IPS-15b (cell line): ENCODE data around the gene FLT3.

Experiments
- H3K27me3 ChIP-seq: one replicate; pipeline ENCODE4 v1.6.1; 2013; ENCODE audit warnings: low read length; ENCODE audit not compliant: control insufficient read depth, insufficient read depth
- H3K36me3 ChIP-seq: one replicate; pipeline ENCODE4 v1.6.1; 2013; ENCODE audit warnings: low read length; ENCODE audit not compliant: control insufficient read depth, insufficient read depth
- H3K4me1 ChIP-seq: one replicate; pipeline ENCODE4 v1.6.1; 2013; ENCODE audit warnings: mild to moderate bottlenecking, low read length; ENCODE audit not compliant: control insufficient read depth, insufficient read depth
- H3K4me3 ChIP-seq: one replicate; pipeline ENCODE4 v1.5.1; 2013; ENCODE audit warnings: low read depth, low read length
- H3K9ac ChIP-seq: one replicate; pipeline ENCODE4 v1.6.1; 2013; ENCODE audit warnings: low read depth, mild to moderate bottlenecking, low read length
- H3K9me3 ChIP-seq: one replicate; pipeline ENCODE4 v1.6.1; 2013; ENCODE audit warnings: mild to moderate bottlenecking, low read length; ENCODE audit not compliant: control insufficient read depth, insufficient read depth

The FLT3 gene

GRCh38 chr13:27973961-27974662 lies 126.3 kb downstream of the FLT3 start:
- H3K27me3 ChIP-seq = peaks cover 100% of the 10 kb centered on the region
- H3K36me3 ChIP-seq = no peaks in the 10 kb centered on the region
- no peak overlapping the region for H3K9ac ChIP-seq
- no peaks in the 10 kb centered on the region for H3K9me3 ChIP-seq
- peaks cover 12% of the 10 kb centered on the region for H3K4me1 ChIP-seq
- no peak overlapping the region for H3K4me3 ChIP-seq

GRCh38 chr13:27973291-27973690 lies 127.1 kb downstream of the FLT3 start:
- H3K27me3 ChIP-seq = peaks cover 100% of the 10 kb centered on the region
- no peaks in the 10 kb centered on the region for H3K36me3 ChIP-seq
- no peaks in the 10 kb centered on the region for H3K9me3 ChIP-seq
- peak overlapping the region; percentile 18 for H3K4me3 ChIP-seq
- H3K9ac ChIP-seq = no peak overlapping the region
- H3K4me1 ChIP-seq = peaks cover 12% of the 10 kb centered on the region

- H3K9me3 ChIP-seq = no peaks in the 10 kb centered on the region
- peak overlapping the region; percentile 8 for H3K4me3 ChIP-seq
- no peak overlapping the region for H3K9ac ChIP-seq
- peaks cover 100% of the 10 kb centered on the region for H3K27me3 ChIP-seq
- peaks cover 12% of the 10 kb centered on the region for H3K4me1 ChIP-seq
- H3K36me3 ChIP-seq = no peaks in the 10 kb centered on the region
Observed at GRCh38 chr13:27972478-27972820, 127.9 kb downstream of the FLT3 start.

- peaks cover 100% of the 10 kb centered on the region for H3K27me3 ChIP-seq
- peak overlapping the region; percentile 8 for H3K4me3 ChIP-seq
Observed at GRCh38 chr13:27971776-27972477, 128.4 kb downstream of the FLT3 start.

GRCh38 chr13:27971236-27971645 lies 129.1 kb downstream of the FLT3 start:
- peak overlapping the region; percentile 30 for H3K4me3 ChIP-seq
- no peaks in the 10 kb centered on the region for H3K9me3 ChIP-seq
- H3K36me3 ChIP-seq = no peaks in the 10 kb centered on the region
- H3K4me1 ChIP-seq = peaks cover 14% of the 10 kb centered on the region
- H3K27me3 ChIP-seq = peaks cover 98% of the 10 kb centered on the region
- no peak overlapping the region for H3K9ac ChIP-seq

More at GRCh38 chr13:27971776-27972477, 128.4 kb downstream of the FLT3 start:
- H3K36me3 ChIP-seq = no peaks in the 10 kb centered on the region
- no peaks in the 10 kb centered on the region for H3K9me3 ChIP-seq
- no peak overlapping the region for H3K9ac ChIP-seq
- H3K4me1 ChIP-seq = peaks cover 12% of the 10 kb centered on the region

GRCh38 chr13:27970382-27971235 lies 129.8 kb downstream of the FLT3 start:
- Histone ChIP-seq H3K36me3 (no peaks in the 10 kb centered on the region), H3K27me3 (peaks cover 98% of the 10 kb centered on the region), H3K4me3 (peak overlapping the region; percentile 30), H3K9me3 (no peaks in the 10 kb centered on the region), H3K4me1 (peaks cover 17% of the 10 kb centered on the region), H3K9ac (no peak overlapping the region)

- Histone ChIP-seq H3K36me3 (no peaks in the 10 kb centered on the region), H3K9me3 (no peaks in the 10 kb centered on the region), H3K4me3 (no peak overlapping the region), H3K4me1 (peaks cover 18% of the 10 kb centered on the region), H3K9ac (no peak overlapping the region), H3K27me3 (peaks cover 98% of the 10 kb centered on the region)
Observed at GRCh38 chr13:27969866-27970229, 130.5 kb downstream of the FLT3 start.

GRCh38 chr13:27969082-27969865 lies 131.1 kb downstream of the FLT3 start, which contains the start of gene CDX2:
Gene CDX2, minus strand, starts transcription at chr13:27969315. Its CDS starts 309 bp downstream, at chr13:27969006.
- H3K36me3 ChIP-seq = no peaks in the 10 kb centered on the region
- H3K9me3 ChIP-seq = no peaks in the 10 kb centered on the region
- H3K4me1 ChIP-seq = peaks cover 18% of the 10 kb centered on the region
- no peak within 1 kb of the TSS for H3K9ac ChIP-seq
- peak within 1 kb of the TSS; percentile 40 for H3K4me3 ChIP-seq
- peaks cover 98% of the 10 kb centered on the region for H3K27me3 ChIP-seq

- Histone ChIP-seq H3K9ac (no peak overlapping the region), H3K36me3 (no peaks in the 10 kb centered on the region), H3K9me3 (no peaks in the 10 kb centered on the region), H3K4me3 (peak overlapping the region; percentile 40), H3K27me3 (peaks cover 98% of the 10 kb centered on the region), H3K4me1 (peaks cover 18% of the 10 kb centered on the region)
Observed at GRCh38 chr13:27968316-27969081, 131.9 kb downstream of the FLT3 start.

GRCh38 chr13:27967736-27968315 lies 132.6 kb downstream of the FLT3 start:
- H3K9me3 ChIP-seq = no peaks in the 10 kb centered on the region
- H3K4me1 ChIP-seq = peaks cover 18% of the 10 kb centered on the region
- peak overlapping the region; percentile 40 for H3K4me3 ChIP-seq
- no peak overlapping the region for H3K9ac ChIP-seq
- H3K27me3 ChIP-seq = peaks cover 98% of the 10 kb centered on the region
- no peaks in the 10 kb centered on the region for H3K36me3 ChIP-seq
